ENCODE results near the gene INPP5K.

Gene INPP5K

DNA sequence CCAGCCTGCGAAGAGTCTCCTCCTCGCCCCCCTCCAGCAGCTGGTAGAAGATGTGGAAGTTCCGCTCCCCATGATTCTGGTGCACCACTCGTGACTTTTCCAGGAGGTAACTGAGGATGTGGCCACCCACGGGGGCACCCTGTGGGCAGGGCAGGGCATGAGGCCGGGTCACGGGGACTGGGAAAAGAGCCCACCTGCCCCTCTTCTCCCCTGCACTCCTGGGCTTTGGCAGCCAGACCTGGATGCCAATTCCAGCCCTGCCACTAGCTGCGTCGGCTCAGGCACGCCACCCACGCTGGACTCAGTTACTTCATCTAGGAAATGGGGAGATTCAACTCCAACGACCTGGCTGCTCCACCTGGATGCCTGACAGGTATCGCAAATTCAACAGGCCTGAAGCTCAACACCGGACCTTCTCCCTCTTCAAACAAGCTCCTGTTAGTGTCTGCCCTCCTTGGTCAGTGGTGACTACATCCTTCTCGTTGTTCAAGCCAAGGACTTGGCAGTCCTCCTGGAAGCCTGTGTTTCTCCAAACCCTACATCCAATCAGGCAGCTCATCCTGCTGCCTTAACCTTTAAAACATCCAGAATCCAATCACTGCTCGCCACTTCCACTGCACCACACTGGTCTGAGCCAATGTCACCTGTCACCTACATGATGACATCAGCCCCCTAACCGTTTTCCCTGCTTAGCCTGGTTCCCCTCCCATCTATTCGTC is 35.5 kb downstream of the INPP5K start:
- TF ChIP-seq, protein P1, sequence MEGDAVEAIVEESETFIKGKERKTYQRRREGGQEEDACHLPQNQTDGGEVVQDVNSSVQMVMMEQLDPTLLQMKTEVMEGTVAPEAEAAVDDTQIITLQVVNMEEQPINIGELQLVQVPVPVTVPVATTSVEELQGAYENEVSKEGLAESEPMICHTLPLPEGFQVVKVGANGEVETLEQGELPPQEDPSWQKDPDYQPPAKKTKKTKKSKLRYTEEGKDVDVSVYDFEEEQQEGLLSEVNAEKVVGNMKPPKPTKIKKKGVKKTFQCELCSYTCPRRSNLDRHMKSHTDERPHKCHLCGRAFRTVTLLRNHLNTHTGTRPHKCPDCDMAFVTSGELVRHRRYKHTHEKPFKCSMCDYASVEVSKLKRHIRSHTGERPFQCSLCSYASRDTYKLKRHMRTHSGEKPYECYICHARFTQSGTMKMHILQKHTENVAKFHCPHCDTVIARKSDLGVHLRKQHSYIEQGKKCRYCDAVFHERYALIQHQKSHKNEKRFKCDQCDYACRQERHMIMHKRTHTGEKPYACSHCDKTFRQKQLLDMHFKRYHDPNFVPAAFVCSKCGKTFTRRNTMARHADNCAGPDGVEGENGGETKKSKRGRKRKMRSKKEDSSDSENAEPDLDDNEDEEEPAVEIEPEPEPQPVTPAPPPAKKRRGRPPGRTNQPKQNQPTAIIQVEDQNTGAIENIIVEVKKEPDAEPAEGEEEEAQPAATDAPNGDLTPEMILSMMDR (IDR thresholded peaks at IDR 0.05; ENCODE audit: low read depth, low read length, poor library complexity, severe bottlenecking), result no peak
- TF ChIP-seq EZH2phosphoT487 (IDR thresholded peaks at IDR 0.05; ENCODE audit: borderline replicate concordance, low read length), result no peak
- Histone ChIP-seq H3F3A (ENCODE audit: control insufficient read depth, insufficient read depth) (no peaks in the 10 kb centered on the region; the same call in 1 of the 2 replicates), H3K4me1 (ENCODE audit: control insufficient read depth, low read length) (peaks cover 14% of the 10 kb centered on the region), H3K27me3 (ENCODE audit: control insufficient read depth, low read length) (no peaks in the 10 kb centered on the region), H3K9me3 (ENCODE audit: control insufficient read depth, insufficient read depth, low read length) (no peaks in the 10 kb centered on the region), H3K9me2 (replicated peaks; ENCODE audit: control insufficient read depth, low read length) (no peaks in the 10 kb centered on the region), H3K27ac (ENCODE audit: low read depth, low read length) (no peak overlapping the region), H3K4me3 (ENCODE audit: low read length) (no peak overlapping the region), H3K36me3 (ENCODE audit: control insufficient read depth, low read length) (peaks cover 13% of the 10 kb centered on the region; the same call in 1 of the 2 replicates), H3K79me2 (ENCODE audit: control insufficient read depth, low read length) (no peaks in the 10 kb centered on the region; the same call in 1 of the 2 replicates), H3K4me2 (ENCODE audit: low read length) (no peak overlapping the region), H4K20me1 (ENCODE audit: control insufficient read depth, insufficient read depth, low read depth, low read length) (no peaks in the 10 kb centered on the region)

GRCh38 chr17:1478418-1478817 is 38.0 kb downstream of the INPP5K start:
- no peaks in the 10 kb centered on the region; the same call in 1 of the 2 replicates for H3F3A ChIP-seq (ENCODE audit: control insufficient read depth, insufficient read depth)
- H3K4me1 ChIP-seq (ENCODE audit: control insufficient read depth, low read length), result peaks cover 9% of the 10 kb centered on the region
- no peaks in the 10 kb centered on the region for H3K79me2 ChIP-seq (ENCODE audit: control insufficient read depth, low read length)
- H3K9me2 ChIP-seq (replicated peaks; ENCODE audit: control insufficient read depth, low read length), result no peaks in the 10 kb centered on the region
- peaks cover 13% of the 10 kb centered on the region; the same call in 1 of the 2 replicates for H3K36me3 ChIP-seq (ENCODE audit: control insufficient read depth, low read length)
- H3K4me3 ChIP-seq (ENCODE audit: low read length), result no peak overlapping the region
- TF ChIP-seq, protein P1 (IDR thresholded peaks at IDR 0.05; ENCODE audit: low read depth, low read length, poor library complexity, severe bottlenecking), result no peak
- no peak for TF ChIP-seq EZH2phosphoT487 (IDR thresholded peaks at IDR 0.05; ENCODE audit: borderline replicate concordance, low read length)
- H3K9me3 ChIP-seq (ENCODE audit: control insufficient read depth, insufficient read depth, low read length), result no peaks in the 10 kb centered on the region
- no peak overlapping the region for H3K27ac ChIP-seq (ENCODE audit: low read depth, low read length)
- H4K20me1 ChIP-seq (ENCODE audit: control insufficient read depth, insufficient read depth, low read depth, low read length), result no peaks in the 10 kb centered on the region
- H3K4me2 ChIP-seq (ENCODE audit: low read length), result no peak overlapping the region
- H3K27me3 ChIP-seq (ENCODE audit: control insufficient read depth, low read length), result no peaks in the 10 kb centered on the region

DNA sequence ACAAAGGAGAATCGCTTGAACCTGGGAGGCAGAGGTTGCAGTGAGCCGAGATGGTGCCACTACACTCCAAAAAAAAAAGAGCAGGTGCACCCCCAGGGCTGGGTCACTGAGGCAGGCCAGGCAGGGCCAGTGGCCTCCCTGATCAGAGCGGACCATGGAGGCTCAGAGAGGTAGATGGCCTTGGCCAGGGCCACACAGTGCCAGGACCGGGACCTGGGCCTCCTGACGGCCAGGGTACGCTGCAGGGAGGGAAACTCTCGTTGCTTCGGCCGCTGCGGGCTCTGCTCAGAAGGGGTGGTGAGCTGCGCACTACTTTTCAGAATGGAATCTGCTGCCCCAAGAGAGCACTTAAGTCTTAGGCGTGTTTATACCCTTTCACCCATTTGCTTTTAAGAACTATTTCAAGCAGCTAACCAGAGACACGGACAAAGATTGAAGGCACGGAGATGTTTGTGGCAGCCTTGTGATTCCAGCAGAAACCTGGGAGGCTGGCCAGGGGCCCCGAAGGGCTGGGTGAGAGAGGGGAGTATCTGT is 41.0 kb downstream of the INPP5K start:
- peaks cover 9% of the 10 kb centered on the region for H3K4me1 ChIP-seq (ENCODE audit: control insufficient read depth, low read length)
- H3K9me3 ChIP-seq (ENCODE audit: control insufficient read depth, insufficient read depth, low read length), result no peaks in the 10 kb centered on the region
- no peaks in the 10 kb centered on the region for H3K79me2 ChIP-seq (ENCODE audit: control insufficient read depth, low read length)
- no peak overlapping the region for H3K27ac ChIP-seq (ENCODE audit: low read depth, low read length)
- H3K4me3 ChIP-seq (ENCODE audit: low read length), result no peak overlapping the region
- peaks cover 5% of the 10 kb centered on the region; the same call in 1 of the 2 replicates for H3K36me3 ChIP-seq (ENCODE audit: control insufficient read depth, low read length)
- no peaks in the 10 kb centered on the region; the same call in 1 of the 2 replicates for H3F3A ChIP-seq (ENCODE audit: control insufficient read depth, insufficient read depth)
- no peaks in the 10 kb centered on the region for H3K27me3 ChIP-seq (ENCODE audit: control insufficient read depth, low read length)
- no peaks in the 10 kb centered on the region for H4K20me1 ChIP-seq (ENCODE audit: control insufficient read depth, insufficient read depth, low read depth, low read length)
- H3K4me2 ChIP-seq (ENCODE audit: low read length), result no peak overlapping the region
- no peak for TF ChIP-seq EZH2phosphoT487 (IDR thresholded peaks at IDR 0.05; ENCODE audit: borderline replicate concordance, low read length)
- TF ChIP-seq, protein P1 (IDR thresholded peaks at IDR 0.05; ENCODE audit: low read depth, low read length, poor library complexity, severe bottlenecking), result no peak
- H3K9me2 ChIP-seq (replicated peaks; ENCODE audit: control insufficient read depth, low read length), result no peaks in the 10 kb centered on the region

Measured in DOHH2 (cell line).